Activated T-cell treated with anti-CD3 and anti-CD28 coated beads, Interleukin-2, amount 50 U/mL, for 4 hours (primary cell): Measurements from ENCODE around the gene MAD1L1. TPM values are rescaled to one million over a fixed set of nuclear protein-coding genes. Genes with fewer than 3 reads are reported as not detected.

Source experiments
- ATAC-seq, 2 donors: fragments of 200-7000 bp; cut with Tn5 transposase; one replicate each; pipeline ENCODE4 v1.10.0; 2021
- DNase-seq: peaks from one replicate; pipeline ENCODE4 v3.0.0-alpha.2; 2020
- H3K27me3 Mint-ChIP-seq: one replicate; pipeline ENCODE4 v1.8.0; 2021; ENCODE audit warnings: low read depth, mixed read lengths
- H3K36me3 Mint-ChIP-seq: one replicate; pipeline ENCODE4 v1.8.0; 2022; ENCODE audit warnings: mixed read lengths; ENCODE audit not compliant: insufficient read depth
- H3K4me1 Mint-ChIP-seq: one replicate; pipeline ENCODE4 v1.8.0; 2021; ENCODE audit warnings: low read depth, mixed read lengths
- H3K4me3 Mint-ChIP-seq: one replicate; pipeline ENCODE4 v1.8.0; 2021; ENCODE audit warnings: mild to moderate bottlenecking, moderate library complexity, mixed read lengths
- H3K9me3 Mint-ChIP-seq: one replicate; pipeline ENCODE4 v1.8.0; 2021; ENCODE audit warnings: mixed read lengths
- total RNA-seq, 3 donors: library from RNA; stranded (reverse); gene quantifications; one replicate each; pipeline ENCODE4 v1.2.1, GENCODE V29; 2021

MAD1L1 gene
- total RNA-seq, 3 donors from 2014 or later, result 55.8 to 59.4 (median 57.9) TPM

GRCh38 chr7:2081526-2082135 lies 151.1 kb downstream of the MAD1L1 start:
- Mint-ChIP-seq H3K27me3 (no peaks in the 10 kb centered on the region), H3K9me3 (no peaks in the 10 kb centered on the region), H3K4me1 (peaks cover 11% of the 10 kb centered on the region), H3K36me3 (peaks cover 9% of the 10 kb centered on the region), H3K4me3 (no peak overlapping the region)
- ATAC-seq (no peak), DNase-seq (no peak)

- H3K27me3 Mint-ChIP-seq, result no peaks in the 10 kb centered on the region
- no peaks in the 10 kb centered on the region for H3K9me3 Mint-ChIP-seq
- DNase-seq (no peak), ATAC-seq (no peak)
- no peak overlapping the region for H3K4me3 Mint-ChIP-seq
- peaks cover 8% of the 10 kb centered on the region for H3K36me3 Mint-ChIP-seq
- H3K4me1 Mint-ChIP-seq, result peaks cover 10% of the 10 kb centered on the region
Measured at GRCh38 chr7:2080477-2080876, 152.3 kb downstream of the MAD1L1 start.

- Mint-ChIP-seq H3K4me1 (peaks cover 10% of the 10 kb centered on the region), H3K9me3 (no peaks in the 10 kb centered on the region), H3K36me3 (peaks cover 8% of the 10 kb centered on the region), H3K4me3 (no peak overlapping the region), H3K27me3 (no peaks in the 10 kb centered on the region)
- DNase-seq, result no peak
- no peak for ATAC-seq
Measured at GRCh38 chr7:2080060-2080387, 152.7 kb downstream of the MAD1L1 start.

- H3K27me3 Mint-ChIP-seq, result no peaks in the 10 kb centered on the region
- H3K36me3 Mint-ChIP-seq, result peaks cover 8% of the 10 kb centered on the region
- ATAC-seq, result no peak
- no peak for DNase-seq
- H3K9me3 Mint-ChIP-seq, result no peaks in the 10 kb centered on the region
- H3K4me3 Mint-ChIP-seq, result no peak overlapping the region
- H3K4me1 Mint-ChIP-seq, result peaks cover 10% of the 10 kb centered on the region
Measured at GRCh38 chr7:2079332-2080059, 153.2 kb downstream of the MAD1L1 start.

- Mint-ChIP-seq H3K9me3 (no peaks in the 10 kb centered on the region), H3K4me1 (peaks cover 5% of the 10 kb centered on the region), H3K4me3 (no peak overlapping the region), H3K36me3 (peaks cover 8% of the 10 kb centered on the region), H3K27me3 (no peaks in the 10 kb centered on the region)
- no peak for DNase-seq
- no peak for ATAC-seq
Measured at GRCh38 chr7:2078899-2079298, 153.8 kb downstream of the MAD1L1 start.

- DNase-seq (no peak), ATAC-seq (no peak)
- Mint-ChIP-seq H3K9me3 (no peaks in the 10 kb centered on the region), H3K4me3 (no peak overlapping the region), H3K4me1 (peaks cover 13% of the 10 kb centered on the region), H3K27me3 (no peaks in the 10 kb centered on the region), H3K36me3 (peaks cover 3% of the 10 kb centered on the region)
Measured at GRCh38 chr7:2076649-2077064, 156.1 kb downstream of the MAD1L1 start.

GRCh38 chr7:2075811-2076210 lies 156.9 kb downstream of the MAD1L1 start:
- no peaks in the 10 kb centered on the region for H3K9me3 Mint-ChIP-seq
- H3K4me3 Mint-ChIP-seq, result no peak overlapping the region
- H3K36me3 Mint-ChIP-seq, result peaks cover 3% of the 10 kb centered on the region
- H3K27me3 Mint-ChIP-seq, result no peaks in the 10 kb centered on the region
- peaks cover 13% of the 10 kb centered on the region for H3K4me1 Mint-ChIP-seq
- no peak for ATAC-seq
- DNase-seq, result no peak

- H3K4me1 Mint-ChIP-seq, result peaks cover 12% of the 10 kb centered on the region
- no peaks in the 10 kb centered on the region for H3K9me3 Mint-ChIP-seq
- ATAC-seq (no peak), DNase-seq (no peak)
- H3K36me3 Mint-ChIP-seq, result peaks cover 3% of the 10 kb centered on the region
- no peaks in the 10 kb centered on the region for H3K27me3 Mint-ChIP-seq
- no peak overlapping the region for H3K4me3 Mint-ChIP-seq
Measured at GRCh38 chr7:2074691-2075090, 158.1 kb downstream of the MAD1L1 start.

GRCh38 chr7:2072798-2073197 lies 159.9 kb downstream of the MAD1L1 start:
- Mint-ChIP-seq H3K9me3 (no peaks in the 10 kb centered on the region), H3K27me3 (no peaks in the 10 kb centered on the region), H3K4me1 (peaks cover 8% of the 10 kb centered on the region), H3K4me3 (no peak overlapping the region), H3K36me3 (peaks cover 3% of the 10 kb centered on the region)
- DNase-seq (no peak), ATAC-seq (no peak)

- ATAC-seq (peak; percentile 72 to 73), DNase-seq (no peak)
- Mint-ChIP-seq H3K4me1 (peaks cover 8% of the 10 kb centered on the region), H3K4me3 (no peak overlapping the region), H3K27me3 (no peaks in the 10 kb centered on the region), H3K9me3 (no peaks in the 10 kb centered on the region), H3K36me3 (peaks cover 3% of the 10 kb centered on the region)
Measured at GRCh38 chr7:2072042-2072441, 160.7 kb downstream of the MAD1L1 start.

- Mint-ChIP-seq H3K4me3 (no peak overlapping the region), H3K27me3 (no peaks in the 10 kb centered on the region), H3K9me3 (no peaks in the 10 kb centered on the region), H3K4me1 (peaks cover 12% of the 10 kb centered on the region), H3K36me3 (no peaks in the 10 kb centered on the region)
- no peak for ATAC-seq
- no peak for DNase-seq
Measured at GRCh38 chr7:2071133-2071832, 161.5 kb downstream of the MAD1L1 start.

- no peaks in the 10 kb centered on the region for H3K36me3 Mint-ChIP-seq
Measured at GRCh38 chr7:2070151-2070763, 162.5 kb downstream of the MAD1L1 start.

GRCh38 chr7:2069472-2069860 lies 163.3 kb downstream of the MAD1L1 start:
- ATAC-seq (no peak), DNase-seq (no peak)
- H3K27me3 Mint-ChIP-seq, result no peaks in the 10 kb centered on the region
- no peak overlapping the region for H3K4me3 Mint-ChIP-seq
- peaks cover 24% of the 10 kb centered on the region for H3K4me1 Mint-ChIP-seq
- no peaks in the 10 kb centered on the region for H3K9me3 Mint-ChIP-seq
- no peaks in the 10 kb centered on the region for H3K36me3 Mint-ChIP-seq

More at GRCh38 chr7:2070151-2070763, 162.5 kb downstream of the MAD1L1 start:
- Mint-ChIP-seq H3K9me3 (no peaks in the 10 kb centered on the region), H3K4me1 (peaks cover 22% of the 10 kb centered on the region), H3K27me3 (no peaks in the 10 kb centered on the region), H3K4me3 (no peak overlapping the region)
- DNase-seq, result no peak
- ATAC-seq, result no peak

GRCh38 chr7:2068693-2069471 lies 163.9 kb downstream of the MAD1L1 start:
- Mint-ChIP-seq H3K9me3 (no peaks in the 10 kb centered on the region), H3K36me3 (no peaks in the 10 kb centered on the region), H3K4me3 (no peak overlapping the region), H3K27me3 (no peaks in the 10 kb centered on the region), H3K4me1 (peaks cover 26% of the 10 kb centered on the region)
- DNase-seq (no peak), ATAC-seq (no peak)
